Skin epidermis (tissue), 12 donors: Measurements from ENCODE around the gene PIEZO2.

Experiments used
- H3K27ac ChIP-seq, 21 experiments: fragments of 200-600 bp; sonication (generic) in 11 of 21; one replicate each; pipeline ENCODE4 v1.5.0; 2020; ENCODE audit warnings: mild to moderate bottlenecking in 3 of 21, inconsistent platforms in 2 of 21, moderate library complexity in 2 of 21
- H3K4me3 ChIP-seq, 7 experiments: fragments of 200-600 bp; sonication (generic) in 2 of 7; one replicate each; pipeline ENCODE4 v1.5.0; 2020; ENCODE audit warnings: inconsistent platforms in 2 of 7, mild to moderate bottlenecking in 2 of 7, moderate library complexity in 1 of 7

Gene PIEZO2

DNA sequence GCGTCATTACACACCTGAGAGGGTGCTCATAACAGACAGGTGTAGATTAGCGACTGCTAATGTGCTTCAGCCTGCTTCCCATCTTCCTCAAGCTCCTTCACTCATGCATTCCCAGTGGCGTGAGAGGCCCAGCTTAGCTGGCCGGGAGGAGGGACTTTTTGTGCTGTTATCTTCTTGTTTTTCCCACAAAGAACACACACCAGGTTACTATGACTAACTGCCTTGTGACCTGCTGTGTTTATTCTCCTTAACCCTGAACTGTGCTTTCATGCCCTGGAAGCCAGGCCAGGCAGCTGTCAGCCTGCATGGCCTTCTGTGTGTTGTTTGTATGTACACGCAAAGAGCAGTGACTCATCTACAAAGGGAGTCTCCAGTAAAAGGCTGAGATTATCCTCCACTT is 143.8 kb downstream of the PIEZO2 start:
- no peak overlapping the region for H3K27ac ChIP-seq
- no peak overlapping the region for H3K4me3 ChIP-seq

DNA sequence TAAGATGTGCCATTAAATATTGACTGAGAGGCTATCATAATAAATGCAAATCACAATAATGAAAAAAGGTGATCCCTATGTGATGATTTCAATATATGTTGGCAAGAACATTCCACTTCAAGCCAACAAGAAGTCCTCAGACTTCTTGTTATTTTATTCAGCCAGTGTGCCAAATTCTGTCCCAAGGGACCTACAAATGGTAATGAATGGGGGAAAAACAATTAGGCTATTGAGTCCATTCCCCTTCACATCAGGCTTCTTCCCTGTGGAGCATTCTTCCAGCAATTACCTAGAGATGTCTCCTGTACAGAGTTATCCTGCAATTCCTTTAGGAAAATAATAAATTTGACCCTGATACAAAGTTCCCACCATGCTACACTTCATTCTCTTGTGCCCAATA is 144.4 kb downstream of the PIEZO2 start:
- Histone ChIP-seq H3K4me3 (no peak overlapping the region), H3K27ac (no peak overlapping the region)

DNA sequence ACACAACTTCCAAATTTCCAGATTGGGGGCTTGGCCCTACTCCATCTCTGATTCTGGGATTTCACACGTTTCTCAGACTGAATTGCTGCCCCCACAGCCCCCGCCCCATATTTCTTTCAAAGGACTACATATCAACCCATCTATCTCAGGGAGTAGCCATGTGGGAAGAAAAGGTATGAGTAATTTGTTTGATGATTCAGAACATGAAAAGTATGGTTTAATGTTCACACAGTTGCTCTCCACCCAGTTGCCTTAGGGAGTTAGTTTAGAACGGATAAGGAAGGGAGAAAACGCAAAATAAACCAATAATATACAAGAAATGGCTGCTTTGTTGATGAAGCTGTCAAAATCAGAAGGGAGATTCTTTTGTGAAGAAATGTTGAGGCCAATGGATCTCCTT is 145.1 kb downstream of the PIEZO2 start:
- Histone ChIP-seq H3K27ac (no peak overlapping the region), H3K4me3 (no peak overlapping the region)

DNA sequence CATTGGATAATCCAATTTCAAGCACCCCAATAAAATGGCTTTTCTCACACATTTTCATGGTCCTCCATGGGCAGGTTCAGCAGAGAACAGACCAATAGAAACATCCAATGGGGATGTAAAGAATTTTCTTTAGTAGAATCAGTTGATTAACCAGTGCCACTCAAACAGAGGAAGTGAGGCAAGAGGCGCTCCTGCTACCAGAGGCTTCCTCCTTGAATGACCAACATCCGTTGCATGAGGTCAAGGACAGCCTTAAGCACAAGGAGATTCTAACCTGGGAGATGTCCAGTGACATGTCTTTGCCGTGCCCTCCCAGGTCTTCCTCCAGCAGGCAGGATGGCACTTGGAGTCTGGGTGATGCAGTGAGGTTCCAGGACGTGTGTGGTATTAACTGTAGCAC is 146.6 kb downstream of the PIEZO2 start:
- Histone ChIP-seq H3K4me3 (no peak overlapping the region), H3K27ac (no peak overlapping the region)

DNA sequence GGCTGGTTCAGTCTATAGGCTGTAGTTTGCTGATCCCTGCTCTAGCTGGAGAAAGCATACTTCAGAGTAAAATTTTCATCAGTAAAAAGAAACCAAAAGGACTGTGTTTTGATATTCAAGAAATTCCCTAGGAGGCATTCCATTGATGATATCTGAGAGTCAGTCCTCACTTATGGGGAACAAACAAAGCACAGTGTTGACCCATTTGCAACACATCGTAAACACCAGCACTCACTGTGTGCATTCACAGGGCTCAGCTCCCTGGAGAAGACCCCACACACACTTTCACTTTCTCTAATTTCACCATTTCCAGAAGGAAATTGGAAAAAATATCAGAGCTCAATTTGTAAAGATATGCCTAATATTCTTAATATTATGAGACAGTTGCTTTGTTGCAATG is 147.1 kb downstream of the PIEZO2 start:
- Histone ChIP-seq H3K4me3 (no peak overlapping the region), H3K27ac (no peak overlapping the region)

DNA sequence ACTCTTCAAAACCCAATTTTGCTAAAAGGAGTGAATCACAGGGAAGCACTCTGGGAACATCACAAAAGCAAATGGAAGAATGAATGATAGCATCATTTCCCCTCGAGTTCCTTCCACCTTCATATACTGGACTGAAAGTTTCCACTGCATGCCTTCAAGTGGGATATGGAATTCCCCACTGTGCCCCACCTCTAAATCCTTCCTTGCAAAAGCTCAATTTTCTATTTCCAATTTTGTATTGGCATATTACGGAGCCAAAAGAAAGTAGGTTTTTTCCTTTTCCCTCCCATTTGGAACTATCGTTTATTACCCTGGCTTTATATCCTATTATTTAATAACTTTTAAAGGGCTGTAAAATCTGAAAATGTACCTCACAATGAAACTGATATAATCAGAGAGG is 149.3 kb downstream of the PIEZO2 start:
- H3K4me3 ChIP-seq = no peak overlapping the region

DNA sequence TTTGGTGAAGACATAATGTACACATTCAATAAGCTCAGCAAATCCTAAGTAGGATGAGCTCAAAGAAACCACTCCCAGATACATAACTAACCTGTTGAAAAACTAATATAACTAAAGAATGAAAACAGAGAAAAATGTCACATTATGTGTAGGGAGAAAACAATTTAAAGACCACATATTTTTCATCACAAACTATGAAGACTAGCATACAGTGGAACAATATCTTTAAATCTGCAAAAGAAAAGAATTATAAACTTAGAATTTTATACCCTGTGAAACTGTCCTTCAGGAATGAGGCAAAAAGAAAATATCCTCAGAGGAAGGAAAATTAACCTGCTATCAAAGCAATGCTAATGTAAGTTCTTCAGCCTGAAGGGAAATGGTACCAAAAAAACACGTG is 151.5 kb downstream of the PIEZO2 start:
- Histone ChIP-seq H3K27ac (no peak overlapping the region), H3K4me3 (no peak overlapping the region)

More for the DNA sequence above, 149.3 kb downstream of the PIEZO2 start:
- H3K27ac ChIP-seq = no peak overlapping the region

DNA sequence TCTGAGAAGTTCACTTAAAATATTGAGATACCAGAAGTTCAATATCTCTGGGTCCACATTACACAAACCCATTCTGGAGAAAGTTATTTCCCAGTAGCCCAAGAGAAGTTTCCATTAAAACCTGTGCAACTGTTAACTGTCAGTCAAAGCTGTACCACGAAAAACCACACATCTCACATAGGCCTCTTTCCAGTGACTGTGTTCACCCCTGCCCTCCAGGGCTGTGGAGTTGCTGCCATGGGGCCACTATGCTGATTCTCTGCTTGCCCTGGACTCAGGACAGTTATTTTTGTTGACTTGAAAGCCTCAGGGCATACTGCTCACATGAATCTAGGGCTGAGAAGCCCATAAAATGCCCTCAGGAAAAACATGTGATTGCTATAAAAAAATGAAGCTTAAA is 153.8 kb downstream of the PIEZO2 start:
- Histone ChIP-seq H3K27ac (no peak overlapping the region), H3K4me3 (no peak overlapping the region)

DNA sequence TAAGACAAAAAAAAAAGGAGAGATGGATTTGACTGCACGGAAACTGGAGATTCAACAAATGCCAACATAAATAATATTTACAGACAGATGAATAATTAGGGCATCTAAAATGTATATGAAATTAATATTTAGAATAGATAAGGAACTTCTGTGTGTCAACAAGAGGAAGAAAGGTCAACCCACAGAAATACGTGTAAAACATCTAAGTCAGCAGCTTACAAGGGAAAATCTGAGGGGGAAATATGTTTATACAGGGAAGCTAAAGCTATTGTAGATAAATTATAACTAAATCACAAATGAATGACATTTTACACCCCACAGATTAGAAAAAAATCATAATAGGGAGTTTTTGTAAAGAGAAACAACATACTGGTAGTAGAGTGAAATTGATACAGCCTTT is 159.9 kb downstream of the PIEZO2 start:
- H3K4me3 ChIP-seq = no peak overlapping the region
- H3K27ac ChIP-seq = no peak overlapping the region

DNA sequence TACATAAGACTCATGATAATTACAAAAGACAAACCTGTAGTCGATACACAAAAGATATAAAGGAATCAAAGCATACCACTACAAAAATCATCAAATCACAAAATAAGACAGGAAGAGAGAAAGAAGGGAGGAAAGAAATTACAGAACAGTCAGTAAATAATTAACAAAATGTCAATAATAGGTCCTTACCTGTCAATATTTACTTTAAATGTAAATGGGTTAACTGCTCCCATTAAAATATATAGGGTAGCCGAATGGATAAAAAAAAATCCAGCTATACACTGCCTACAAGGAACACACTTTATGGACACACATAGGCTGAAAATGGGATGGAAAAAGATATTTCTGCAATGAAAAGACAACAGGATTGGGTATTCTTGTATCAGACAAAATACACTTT is 163.7 kb downstream of the PIEZO2 start:
- H3K27ac ChIP-seq = no peak overlapping the region
- H3K4me3 ChIP-seq = no peak overlapping the region

DNA sequence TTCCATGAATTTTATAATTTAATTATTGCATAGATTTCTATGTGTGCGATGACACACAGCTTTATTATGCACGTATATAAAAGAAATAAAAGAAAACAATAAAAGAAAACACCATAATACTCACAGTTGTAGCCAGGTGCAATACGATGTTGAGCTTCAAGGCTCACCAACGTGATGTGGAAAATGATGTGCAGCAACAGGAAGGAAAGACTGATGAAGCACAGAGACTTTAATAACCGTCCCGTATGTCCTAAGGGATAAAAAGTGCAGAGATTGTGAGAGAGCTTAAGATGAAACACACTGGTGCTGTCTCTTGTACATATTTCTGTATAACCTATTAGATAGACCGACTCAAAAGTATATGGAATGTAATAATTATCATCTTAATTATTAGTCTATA is 170.0 kb downstream of the PIEZO2 start:
- Histone ChIP-seq H3K27ac (no peak overlapping the region), H3K4me3 (no peak overlapping the region)

DNA sequence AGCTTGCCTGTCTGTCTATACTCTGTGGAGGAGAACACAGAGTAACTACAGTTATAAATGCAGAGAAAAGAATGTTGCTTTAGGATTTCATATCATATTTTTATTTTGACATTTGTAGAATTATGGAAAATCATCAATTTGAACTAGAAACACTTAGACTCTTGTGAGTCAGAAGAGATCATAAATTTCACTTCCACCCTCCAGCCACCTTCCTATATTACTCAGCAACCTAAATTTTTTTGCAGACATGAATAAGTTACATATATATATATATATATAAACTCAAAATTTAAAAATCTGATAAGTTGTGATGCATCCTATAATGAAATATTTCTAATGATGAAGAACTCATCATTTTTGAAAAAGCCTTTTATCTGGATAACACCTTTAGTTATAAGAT is 172.3 kb downstream of the PIEZO2 start:
- H3K4me3 ChIP-seq = no peak overlapping the region
- H3K27ac ChIP-seq = no peak overlapping the region

DNA sequence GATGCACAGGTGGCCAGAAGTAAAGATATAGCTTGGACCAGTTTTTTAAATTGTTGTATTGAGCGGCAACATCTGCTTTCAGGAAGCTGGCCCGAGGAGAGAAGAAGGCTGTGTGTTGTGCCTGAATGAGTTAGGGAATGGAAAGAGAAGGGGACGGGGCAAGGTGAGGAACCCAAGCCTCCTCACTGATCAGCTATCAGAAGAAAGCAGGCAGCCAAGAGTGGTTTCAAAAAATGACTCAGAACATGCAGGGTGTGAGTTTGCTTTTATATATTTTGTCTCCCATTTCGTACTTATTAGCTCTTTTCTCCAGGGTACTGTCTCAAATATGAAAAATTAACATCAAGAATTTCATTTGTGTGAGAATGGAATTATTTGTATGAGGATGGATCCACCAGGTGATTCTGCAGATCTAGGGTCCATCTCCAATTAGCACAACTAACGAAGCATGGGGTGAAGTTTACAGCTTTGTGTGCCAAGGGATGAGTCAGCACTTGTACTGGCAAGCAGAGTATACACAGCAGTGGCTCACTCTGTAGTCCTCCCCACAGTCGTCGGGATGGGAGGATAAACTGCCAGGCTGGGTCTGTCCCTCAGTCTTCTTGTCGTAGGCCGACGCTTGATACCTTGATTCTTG is 175.7 kb downstream of the PIEZO2 start:
- no peak overlapping the region for H3K27ac ChIP-seq
- no peak overlapping the region for H3K4me3 ChIP-seq

DNA sequence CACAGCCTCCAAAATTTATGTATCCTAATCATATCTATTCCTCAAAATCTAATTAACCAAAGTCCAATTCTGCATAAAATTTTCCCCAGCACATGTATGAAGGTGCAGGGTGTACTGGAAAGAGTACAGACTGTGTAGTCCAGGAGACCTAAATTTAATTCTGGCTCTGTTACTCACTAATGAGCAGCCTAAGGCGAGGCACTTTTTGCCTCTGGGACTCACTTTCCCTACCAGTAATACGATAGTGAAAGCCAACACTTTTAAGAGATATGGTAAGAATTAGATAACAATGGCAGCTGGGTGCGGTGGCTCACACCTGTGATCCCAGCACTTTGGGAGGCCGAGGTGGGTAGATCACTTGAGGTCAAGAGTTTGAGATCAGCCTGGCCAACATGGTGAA is 177.7 kb downstream of the PIEZO2 start:
- H3K27ac ChIP-seq = no peak overlapping the region
- no peak overlapping the region for H3K4me3 ChIP-seq

DNA sequence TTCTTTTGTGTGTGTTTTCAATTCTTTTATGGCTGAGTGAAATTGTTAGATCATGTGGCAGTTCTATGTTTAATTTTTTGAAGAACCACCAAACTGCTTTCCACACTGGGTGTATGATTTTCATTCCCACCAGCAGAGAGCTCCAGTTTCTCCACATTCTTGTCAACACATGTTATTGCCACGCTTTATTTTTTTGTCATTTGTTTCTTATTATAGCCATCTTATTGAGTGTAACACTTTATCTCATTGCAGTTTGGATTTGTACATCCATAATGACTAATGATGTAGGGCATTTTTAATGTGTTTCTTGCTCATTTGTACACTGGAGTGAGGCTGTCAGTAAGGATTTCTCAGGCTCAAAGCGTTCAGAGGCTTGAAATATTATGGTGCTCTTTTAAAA is 184.2 kb downstream of the PIEZO2 start:
- no peak overlapping the region for H3K4me3 ChIP-seq
- no peak overlapping the region for H3K27ac ChIP-seq

DNA sequence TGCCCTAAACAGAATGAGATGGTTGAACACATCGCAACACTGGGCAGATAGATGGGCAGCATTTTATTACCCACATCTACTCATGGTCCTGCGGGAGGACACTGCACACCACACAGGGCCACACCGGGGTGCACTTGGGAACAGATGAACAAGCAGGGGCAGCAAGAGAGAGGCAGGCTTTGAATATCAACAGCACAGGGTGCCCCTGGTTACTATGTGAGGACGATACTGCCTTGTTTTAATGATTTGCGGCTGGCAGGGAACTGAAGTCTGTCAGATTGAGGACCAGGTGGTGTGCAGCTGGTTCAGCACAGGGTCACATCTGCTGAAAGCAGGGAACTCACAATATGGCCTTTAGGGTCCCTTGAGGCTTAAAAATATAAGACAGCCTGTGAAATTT is 195.7 kb downstream of the PIEZO2 start:
- no peak overlapping the region for H3K27ac ChIP-seq
- no peak overlapping the region for H3K4me3 ChIP-seq

DNA sequence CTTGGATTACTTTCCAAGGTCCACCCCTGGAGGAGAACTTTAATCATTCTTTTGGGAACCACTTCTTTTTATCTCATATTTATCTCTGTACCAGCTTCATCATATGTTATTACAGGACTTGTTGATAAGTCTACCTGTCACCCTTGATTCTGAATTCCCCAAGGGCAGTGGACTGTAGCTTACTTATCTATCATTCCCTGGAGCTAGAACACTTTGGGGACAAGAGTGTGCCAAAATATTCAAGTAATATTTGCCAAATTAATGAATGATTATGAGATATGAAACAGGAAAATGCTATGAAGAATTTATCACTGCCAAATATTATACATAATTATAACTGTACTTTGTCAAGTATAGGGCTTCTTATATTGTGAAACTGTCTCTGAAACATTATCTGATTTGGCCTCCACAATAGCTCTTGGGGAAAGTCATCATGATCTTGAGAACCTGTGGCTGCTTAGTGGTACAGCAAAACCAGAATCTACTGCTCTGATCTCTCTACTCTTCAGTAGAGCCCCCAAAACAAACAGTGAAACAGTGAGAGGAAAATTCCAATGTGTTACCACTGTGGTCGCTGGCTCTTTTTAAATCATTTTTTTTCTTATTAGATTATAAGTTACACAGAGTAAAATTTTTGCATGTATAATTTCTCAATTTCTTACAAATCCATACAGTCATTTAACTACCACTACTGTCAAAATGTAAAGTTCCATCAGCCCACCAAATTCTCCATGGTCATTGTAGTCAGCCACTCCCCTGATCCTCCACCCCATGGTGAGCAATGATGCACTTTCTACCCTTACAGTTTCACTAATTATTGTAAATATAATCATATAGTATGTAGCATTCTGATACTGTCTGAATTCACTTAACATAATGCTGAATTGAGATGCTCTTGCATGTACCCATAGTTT is 197.5 kb downstream of the PIEZO2 start:
- Histone ChIP-seq H3K4me3 (no peak overlapping the region), H3K27ac (no peak overlapping the region)

DNA sequence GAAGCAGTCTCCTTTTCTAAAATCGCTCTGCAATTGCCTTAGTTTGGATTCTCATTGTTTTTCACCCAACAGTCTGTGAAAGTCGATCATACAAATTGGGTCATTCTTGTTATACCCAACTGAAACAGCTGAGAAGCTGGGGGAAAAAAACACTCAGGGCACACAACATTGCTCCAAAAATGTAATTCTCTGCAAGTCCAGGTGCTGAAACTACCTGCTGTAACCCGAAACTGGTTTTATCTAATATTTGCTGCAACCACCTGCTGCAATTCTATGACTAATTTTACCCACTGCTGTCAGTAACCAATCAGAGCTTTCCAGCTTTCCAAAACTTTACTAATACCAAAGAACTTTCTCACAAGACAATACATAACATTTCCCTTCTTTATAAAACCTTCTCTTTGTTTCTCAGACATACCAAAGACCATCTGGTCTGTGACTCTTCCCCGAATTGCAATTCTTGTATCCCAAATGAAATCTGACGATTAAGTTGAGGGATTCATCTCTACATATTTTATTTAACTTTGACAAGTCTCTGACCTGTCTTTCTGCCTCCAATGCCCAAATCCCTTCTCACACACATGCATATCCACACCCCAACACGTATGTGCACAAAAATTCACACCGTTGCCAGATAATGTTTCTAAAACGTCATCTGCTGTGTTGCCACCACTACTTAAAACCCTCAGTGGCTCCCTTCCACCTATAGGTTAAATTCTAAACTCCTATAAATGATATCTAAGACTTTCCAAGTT is 198.3 kb downstream of the PIEZO2 start:
- Histone ChIP-seq H3K4me3 (no peak overlapping the region), H3K27ac (no peak overlapping the region)

DNA sequence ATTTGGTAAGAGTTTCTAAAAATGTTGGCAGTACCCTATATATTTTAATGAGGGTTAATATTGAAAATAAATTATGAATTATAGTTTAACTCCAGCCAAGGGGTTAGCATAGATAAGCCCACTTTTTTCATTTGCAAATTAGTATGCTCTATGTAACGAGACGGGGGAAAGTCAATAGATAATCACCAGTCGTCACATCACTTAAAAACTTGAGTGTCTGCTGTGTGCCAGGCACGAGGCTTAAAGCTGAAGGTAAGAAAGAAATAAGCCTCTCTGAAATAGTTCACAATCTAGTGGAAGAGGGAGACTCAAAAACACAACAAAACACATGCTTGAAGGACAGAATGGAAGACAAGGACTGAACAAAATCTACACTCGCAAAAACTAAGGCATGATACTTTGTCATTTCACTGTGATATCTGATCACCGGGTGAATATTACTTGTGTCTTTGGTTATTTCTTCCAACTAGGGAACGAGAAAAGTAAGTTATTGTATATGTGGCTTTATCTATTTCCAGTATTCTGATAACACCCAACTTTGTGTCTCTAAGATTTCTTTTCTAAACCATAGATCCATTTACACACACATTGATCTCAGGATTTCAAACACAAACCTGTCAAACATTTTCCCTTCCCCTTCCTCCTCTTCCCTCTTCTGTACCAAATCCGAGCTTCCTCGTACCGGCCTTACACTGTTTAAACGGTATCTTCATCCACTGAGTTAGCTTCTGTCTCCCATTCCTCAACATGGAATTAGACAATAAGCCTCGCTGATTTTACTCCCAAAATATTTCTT is 199.1 kb downstream of the PIEZO2 start:
- H3K27ac ChIP-seq = no peak overlapping the region
- no peak overlapping the region for H3K4me3 ChIP-seq

DNA sequence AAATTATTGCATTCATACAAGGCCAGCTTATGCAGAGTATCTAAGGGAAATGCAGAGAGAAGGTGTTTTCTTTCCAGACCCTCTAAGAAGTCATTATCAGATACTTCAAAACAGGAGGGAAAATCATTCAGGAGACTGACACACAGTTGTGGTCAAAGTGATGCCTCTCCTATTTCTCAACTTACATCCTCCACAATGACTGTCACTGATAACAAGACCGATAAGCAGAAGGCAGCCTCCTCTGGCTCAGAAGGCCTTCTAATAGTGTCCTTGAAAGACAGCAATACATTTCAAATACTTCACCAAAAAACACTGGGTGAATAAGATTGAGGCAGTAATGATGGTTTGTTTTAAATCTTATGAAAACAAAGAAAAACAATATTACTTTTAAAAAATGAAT is 199.7 kb downstream of the PIEZO2 start:
- Histone ChIP-seq H3K27ac (no peak overlapping the region), H3K4me3 (no peak overlapping the region)
